HEK293 (cell line): ENCODE data around the gene AAR2.

ENCODE experiments used
- CTCF ChIP-seq: fragments of 450-650 bp; formaldehyde crosslinking; IDR thresholded peaks from 2 replicates; pipeline ENCODE4 v1.5.1; 2016; ENCODE audit warnings: missing biosample characterization, missing genetic modification characterization
- REST ChIP-seq: fragments of 450-650 bp; formaldehyde crosslinking; IDR thresholded peaks from 2 replicates; pipeline ENCODE4 v1.5.1; 2016; ENCODE audit warnings: missing biosample characterization, missing genetic modification characterization
- ZNF114 ChIP-seq: fragments of 450-650 bp; formaldehyde crosslinking; IDR thresholded peaks from 2 replicates; pipeline ENCODE4 v1.5.0; 2017; ENCODE audit warnings: missing biosample characterization, missing genetic modification characterization
- ZNF184 ChIP-seq: fragments of 450-650 bp; IDR thresholded peaks from 2 replicates; pipeline ENCODE4 v1.5.1; 2018; ENCODE audit warnings: missing biosample characterization, mild to moderate bottlenecking, missing genetic modification characterization

GRCh38 chr20:36279362-36279761 lies 43.1 kb downstream of the AAR2 start:
- TF ChIP-seq CTCF (tag by site-specific recombination) (no peak), ZNF184 (no peak), ZNF114 (tag by site-specific recombination) (no peak), REST (tag by site-specific recombination) (no peak)
